IMR-90 (cell line): Measurements from ENCODE around the gene TPSG1. TPM values are rescaled to one million over a fixed set of nuclear protein-coding genes. Genes with fewer than 3 reads are reported as not detected.

Experiments
- ATAC-seq: fragments of 200-7000 bp; cut with Tn5 transposase; 2 replicates; pipeline ENCODE4 v1.9.1; 2020; ENCODE audit warnings: low read depth, mild to moderate bottlenecking, moderate library complexity
- BruUV-seq: library from RNA; stranded (reverse); fragments of 400-500 nt; replicated peaks from 2 replicates; lab custom pipeline; 2021; lab: Mats Ljungman, UMichigan
- CTCF ChIA-PET: fragments of 300-600 bp; formaldehyde crosslinking; extraction: SDS; loops from one replicate; lab custom pipeline; 2021; ENCODE audit warnings: antibody characterized with exemption; lab: Yijun Ruan, JAX
- POLR2A ChIA-PET: fragments of 300-600 bp; sonication (Branson Sonifier 250); formaldehyde crosslinking; loops from one replicate; lab custom pipeline; 2022; ENCODE audit warnings: antibody characterized with exemption; ENCODE audit not compliant: unreplicated experiment; lab: Charles Lee
- DNase-seq: peaks from one replicate; pipeline ENCODE4 v3.0.0; 2013
- H2AFZ ChIP-seq: replicated peaks from 2 replicates; pipeline ENCODE3; 2013; ENCODE audit warnings: low read length, mild to moderate bottlenecking; ENCODE audit not compliant: poor library complexity
- H2AK5ac ChIP-seq: 2 replicates; pipeline ENCODE4 v1.6.1; 2013; ENCODE audit warnings: low read depth, low read length, inconsistent platforms
- H2AK9ac ChIP-seq: replicated peaks from 2 replicates; pipeline ENCODE3; 2013; ENCODE audit warnings: mild to moderate bottlenecking, low read depth, low read length, moderate library complexity; ENCODE audit not compliant: poor library complexity
- H2BK120ac ChIP-seq: 2 replicates; pipeline ENCODE4 v1.6.1; 2013; ENCODE audit warnings: low read depth, low read length, inconsistent platforms
- H2BK15ac ChIP-seq: 3 replicates; pipeline ENCODE4 v1.6.1; 2013; ENCODE audit warnings: low read depth, low read length, inconsistent platforms
- H2BK20ac ChIP-seq: 2 replicates; pipeline ENCODE4 v1.6.1; 2013; ENCODE audit warnings: low read depth, mild to moderate bottlenecking, inconsistent platforms, low read length, moderate library complexity
- H2BK5ac ChIP-seq: 2 replicates; pipeline ENCODE4 v1.6.1; 2013; ENCODE audit warnings: mild to moderate bottlenecking, low read depth, low read length, inconsistent platforms; ENCODE audit not compliant: poor library complexity, severe bottlenecking
- H3K14ac ChIP-seq: replicated peaks from 2 replicates; pipeline ENCODE4 v1.6.1; 2013; ENCODE audit warnings: low read depth, low read length, inconsistent platforms
- H3K18ac ChIP-seq: 2 replicates; pipeline ENCODE4 v1.6.1; 2013; ENCODE audit warnings: low read depth, low read length, control low read depth
- H3K23ac ChIP-seq: 2 replicates; pipeline ENCODE4 v1.6.1; 2013; ENCODE audit warnings: low read depth, low read length, inconsistent platforms
- H3K27ac ChIP-seq: 2 replicates; pipeline ENCODE4 v1.5.1; 2013; ENCODE audit warnings: mild to moderate bottlenecking, control low read depth, low read length; ENCODE audit not compliant: insufficient read depth
- H3K27me3 ChIP-seq: 2 replicates; pipeline ENCODE4 v1.6.1; 2013; ENCODE audit warnings: low read length; ENCODE audit not compliant: control insufficient read depth, insufficient read depth
- H3K36me3 ChIP-seq: 2 replicates; pipeline ENCODE4 v1.6.1; 2013; ENCODE audit warnings: low read length, mixed read lengths; ENCODE audit not compliant: control insufficient read depth, insufficient read depth
- H3K4ac ChIP-seq: 2 replicates; pipeline ENCODE4 v1.6.1; 2013; ENCODE audit warnings: low read depth, low read length, inconsistent platforms
- H3K4me1 ChIP-seq: 2 replicates; pipeline ENCODE4 v1.6.1; 2013; ENCODE audit warnings: low read length, mixed read lengths; ENCODE audit not compliant: control insufficient read depth, insufficient read depth
- H3K4me2 ChIP-seq: 2 replicates; pipeline ENCODE4 v1.6.1; 2013; ENCODE audit warnings: low read depth, mild to moderate bottlenecking, control low read depth, low read length, moderate library complexity
- H3K4me3 ChIP-seq: 2 replicates; pipeline ENCODE4 v1.5.1; 2013; ENCODE audit warnings: low read depth, mild to moderate bottlenecking, control low read depth, low read length, moderate library complexity; ENCODE audit not compliant: insufficient read depth
- H3K56ac ChIP-seq: 2 replicates; pipeline ENCODE4 v1.6.1; 2013; ENCODE audit warnings: low read length, inconsistent platforms; ENCODE audit not compliant: insufficient read depth; ENCODE audit errors: extremely low read depth
- H3K79me1 ChIP-seq, 2 experiments: 2 replicates each; pipeline ENCODE4 v1.6.1; 2013; ENCODE audit warnings: low read length in 2 of 2, inconsistent platforms in 1 of 2, low read depth in 1 of 2
- H3K9ac ChIP-seq: 2 replicates; pipeline ENCODE4 v1.6.1; 2013; ENCODE audit warnings: low read depth, low read length, control low read depth
- H3K9me1 ChIP-seq: 2 replicates; pipeline ENCODE4 v1.6.1; 2013; ENCODE audit warnings: low read length, inconsistent platforms; ENCODE audit not compliant: insufficient read depth
- H3K9me3 ChIP-seq: 2 replicates; pipeline ENCODE4 v1.6.1; 2013; ENCODE audit warnings: low read length; ENCODE audit not compliant: control insufficient read depth, insufficient read depth
- H4K20me1 ChIP-seq: 2 replicates; pipeline ENCODE4 v1.6.1; 2013; ENCODE audit warnings: low read length, inconsistent platforms; ENCODE audit not compliant: insufficient read depth
- H4K5ac ChIP-seq: 2 replicates; pipeline ENCODE4 v1.6.1; 2013; ENCODE audit warnings: mild to moderate bottlenecking, low read depth, low read length, control low read depth
- H4K8ac ChIP-seq, 2 experiments: 2 replicates each; pipeline ENCODE4 v1.6.1; 2013; ENCODE audit warnings: low read depth in 2 of 2, low read length in 2 of 2, control low read depth in 1 of 2, inconsistent platforms in 1 of 2
- H4K91ac ChIP-seq: 2 replicates; pipeline ENCODE4 v1.6.1; 2013; ENCODE audit warnings: low read depth, low read length, inconsistent platforms; ENCODE audit not compliant: insufficient read depth
- BHLHE40 ChIP-seq: fragments of 150-350 bp; IDR thresholded peaks from 2 replicates; pipeline ENCODE4 v1.6.1; 2016; ENCODE audit warnings: mild to moderate bottlenecking, low read depth, low read length
- CHD1 ChIP-seq: IDR thresholded peaks from 2 replicates; pipeline ENCODE4 v1.6.1; 2012; ENCODE audit warnings: low read depth, low read length, improper control_type of control experiment
- FOS ChIP-seq: fragments of 150-350 bp; IDR thresholded peaks from 2 replicates; pipeline ENCODE4 v1.6.1; 2016; ENCODE audit warnings: low read depth, low read length
- MAZ ChIP-seq: IDR thresholded peaks from 2 replicates; pipeline ENCODE4 v1.6.1; 2012; ENCODE audit warnings: low read depth, mild to moderate bottlenecking, low read length, improper control_type of control experiment, moderate library complexity, borderline replicate concordance
- RCOR1 ChIP-seq: IDR thresholded peaks from 2 replicates; pipeline ENCODE4 v1.6.1; 2012; ENCODE audit warnings: mild to moderate bottlenecking, low read length, improper control_type of control experiment; ENCODE audit not compliant: insufficient replicate concordance
- RFX5 ChIP-seq: IDR thresholded peaks from 2 replicates; pipeline ENCODE4 v1.8.0; 2012; ENCODE audit warnings: low read depth, mild to moderate bottlenecking, low read length, moderate library complexity
- WGBS, 2 experiments: methylation state at CpG; one replicate each; pipeline versions ENCODE4 v1.1.5 to v1.1.7; 2013; ENCODE audit warnings: missing lambda C conversion rate in 2 of 2; ENCODE audit not compliant: insufficient read length in 1 of 2; ENCODE audit errors: extremely low coverage in 2 of 2; 5-methylcytosine and 5-hydroxymethylcytosine counted together
- dilution Hi-C: fragments of 300-500 bp; cut with HindIII; formaldehyde crosslinking; loops from one replicate; pipeline ENCODE4 v1.14.3; 2018; ENCODE audit warnings: low sequenced_read_pairs; ENCODE audit not compliant: unreplicated experiment
- in situ Hi-C: fragments of 300-500 bp; cut with MboI; formaldehyde crosslinking; loops from 3 replicates; pipeline ENCODE4 v1.14.3; 2019; ENCODE audit warnings: low sequenced_read_pairs, inconsistent platforms, mixed read lengths
- intact Hi-C: fragments of 100-400 bp; cut with micrococcal nuclease; formaldehyde crosslinking; loops from 2 replicates; pipeline ENCODE4 v1.10.0; 2022
- polyA plus RNA-seq, 3 experiments: library from polyadenylated mRNA; depleted of rRNA; stranded (reverse); fragments of >200 nt; gene quantifications; 2 replicates each; pipeline ENCODE4 v1.2.3, GENCODE V29; 2012; ENCODE audit warnings: low replicate concordance in 1 of 3
- total RNA-seq: library from RNA; depleted of rRNA; stranded (reverse); fragments of >200 nt; gene quantifications from 2 replicates; pipeline ENCODE4 v1.2.3, GENCODE V29; 2012
- TF ChIP-seq, protein P1 (sequence below): conservative IDR thresholded peaks from 2 replicates; pipeline ENCODE4 v1.5.1; 2012; ENCODE audit warnings: mild to moderate bottlenecking, low read depth, low read length, improper control_type of control experiment

TPSG1 gene
- total and polyA plus RNA-seq, 2 of the 4 experiments (the other 2 are of a cell fraction), result not detected

- Histone ChIP-seq H3K9me1 (no peaks in the 10 kb centered on the region), H3K27me3 (peaks cover 36% of the 10 kb centered on the region), H3K4me2 (no peak overlapping the region), H4K5ac (no peak overlapping the region), H4K20me1 (no peaks in the 10 kb centered on the region; the same call in 1 of the 2 replicates), H4K91ac (no peak overlapping the region), H4K8ac (no peak overlapping the region), H2BK120ac (no peak overlapping the region), H2BK15ac (no peak overlapping the region), H3K14ac (no peak overlapping the region), H3K27ac (no peak overlapping the region), H3K4ac (no peak overlapping the region), H3K56ac (no peak overlapping the region), H2BK5ac (no peak overlapping the region), H3K79me1 (no peaks in the 10 kb centered on the region), H3K9me3 (no peaks in the 10 kb centered on the region), H3K23ac (no peak overlapping the region), H3K4me3 (no peak overlapping the region), H3K4me1 (no peaks in the 10 kb centered on the region), H3K9ac (no peak overlapping the region), H3K18ac (no peak overlapping the region), H2AK5ac (no peak overlapping the region), H3K36me3 (no peaks in the 10 kb centered on the region), H2AFZ (no peak overlapping the region), H2AK9ac (no peak overlapping the region), H2BK20ac (no peak overlapping the region)
- BruUV-seq, result no TSS peak
- DNase-seq, result no peak
- WGBS, 2 experiments, result 40% methylated on average over 1 of the region's 12 CpGs; no CpG with 5 or more reads in 1 of the 2 experiments
- no peak for ATAC-seq
- intact Hi-C loops, result no loop called here
- no peak for TF ChIP-seq MAZ
- TF ChIP-seq, protein P1, sequence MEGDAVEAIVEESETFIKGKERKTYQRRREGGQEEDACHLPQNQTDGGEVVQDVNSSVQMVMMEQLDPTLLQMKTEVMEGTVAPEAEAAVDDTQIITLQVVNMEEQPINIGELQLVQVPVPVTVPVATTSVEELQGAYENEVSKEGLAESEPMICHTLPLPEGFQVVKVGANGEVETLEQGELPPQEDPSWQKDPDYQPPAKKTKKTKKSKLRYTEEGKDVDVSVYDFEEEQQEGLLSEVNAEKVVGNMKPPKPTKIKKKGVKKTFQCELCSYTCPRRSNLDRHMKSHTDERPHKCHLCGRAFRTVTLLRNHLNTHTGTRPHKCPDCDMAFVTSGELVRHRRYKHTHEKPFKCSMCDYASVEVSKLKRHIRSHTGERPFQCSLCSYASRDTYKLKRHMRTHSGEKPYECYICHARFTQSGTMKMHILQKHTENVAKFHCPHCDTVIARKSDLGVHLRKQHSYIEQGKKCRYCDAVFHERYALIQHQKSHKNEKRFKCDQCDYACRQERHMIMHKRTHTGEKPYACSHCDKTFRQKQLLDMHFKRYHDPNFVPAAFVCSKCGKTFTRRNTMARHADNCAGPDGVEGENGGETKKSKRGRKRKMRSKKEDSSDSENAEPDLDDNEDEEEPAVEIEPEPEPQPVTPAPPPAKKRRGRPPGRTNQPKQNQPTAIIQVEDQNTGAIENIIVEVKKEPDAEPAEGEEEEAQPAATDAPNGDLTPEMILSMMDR, result no peak
- TF ChIP-seq FOS, result no peak
- no peak for TF ChIP-seq BHLHE40
- TF ChIP-seq RCOR1, result no peak
- no peak for TF ChIP-seq RFX5
- TF ChIP-seq CHD1, result no peak
- POLR2A ChIA-PET, result no interaction called here
- dilution Hi-C loops, result no loop called here
- CTCF ChIA-PET, result no interaction called here
- in situ Hi-C loops, result no loop called here
These were observed 33.1 kb upstream of the TPSG1 start for GRCh38 chr16:1258225-1258600.
